DMS114 treated with DMSO at 0.1 percent for 48 hours (cell line): ENCODE results near the gene IQGAP2.

Experiments used
- DNase-seq: peaks from one replicate; lab custom pipeline; 2025; ENCODE audit not compliant: unreplicated experiment; lab: John Stamatoyannopoulos, UW

IQGAP2 gene

DNA sequence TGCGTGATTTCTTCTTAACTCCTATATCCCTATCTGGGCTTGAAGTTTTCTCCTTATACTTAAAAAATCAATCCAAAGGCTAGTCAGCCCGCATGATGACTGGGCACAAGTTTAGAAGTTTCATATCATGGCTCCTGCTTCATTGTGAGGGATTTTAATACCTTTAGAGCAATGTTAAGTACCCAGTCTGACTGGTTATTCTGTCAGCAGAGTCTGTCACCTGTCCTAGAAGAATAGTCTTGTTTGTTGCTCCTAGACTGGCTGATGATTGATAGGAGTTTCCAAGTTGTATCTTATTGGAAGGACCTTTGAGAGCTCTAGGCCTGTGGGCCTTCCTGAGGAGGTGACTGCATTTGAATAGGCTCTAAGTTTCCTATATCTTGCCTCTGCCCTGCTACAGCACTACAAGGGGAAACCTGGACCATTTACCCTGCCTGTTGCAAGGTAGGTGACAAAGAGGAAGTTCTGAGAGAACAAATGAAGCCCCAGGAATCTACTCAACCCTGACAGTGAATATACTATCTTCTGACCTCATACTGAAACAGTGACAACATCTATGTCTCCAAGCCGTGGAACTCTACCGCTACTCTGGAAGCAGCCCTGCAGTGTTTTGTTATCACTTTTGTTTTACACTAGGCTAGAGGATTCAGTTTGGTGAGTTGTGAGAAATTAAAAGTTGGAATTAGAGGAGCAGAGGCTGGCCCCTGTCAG lies 153.6 kb downstream of the IQGAP2 start:
- DNase-seq: no peak

GRCh38 chr5:76560952-76561891 lies 158.1 kb downstream of the IQGAP2 start:
- DNase-seq: no peak

GRCh38 chr5:76561959-76562358 lies 158.9 kb downstream of the IQGAP2 start:
- no peak for DNase-seq

- DNase-seq: no peak
These were observed 161.9 kb downstream of the IQGAP2 start for GRCh38 chr5:76565009-76565408.

GRCh38 chr5:76570153-76570552 lies 167.1 kb downstream of the IQGAP2 start:
- DNase-seq: no peak

GRCh38 chr5:76571559-76571958 lies 168.5 kb downstream of the IQGAP2 start:
- no peak for DNase-seq

DNA sequence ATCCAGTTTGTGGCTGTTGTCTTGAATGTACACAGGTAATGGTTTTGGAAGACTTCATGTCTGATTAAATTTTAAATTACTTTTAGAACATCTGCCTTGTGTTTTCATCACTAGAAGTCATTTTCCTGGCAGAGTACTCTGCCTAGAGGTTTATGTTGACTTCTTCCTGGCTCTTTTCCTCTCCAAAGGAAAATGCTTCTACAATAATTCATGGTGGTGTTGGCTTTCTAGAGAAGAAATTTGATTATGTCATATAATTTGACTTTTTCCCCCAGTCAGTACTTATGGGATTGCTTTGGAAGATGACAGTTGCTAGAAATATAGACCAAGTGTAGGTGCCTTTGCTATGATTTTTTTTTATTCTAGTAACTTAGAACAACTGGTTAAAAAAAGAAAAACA lies 173.4 kb downstream of the IQGAP2 start:
- DNase-seq: no peak

GRCh38 chr5:76576996-76577395 lies 173.9 kb downstream of the IQGAP2 start:
- DNase-seq: no peak

DNA sequence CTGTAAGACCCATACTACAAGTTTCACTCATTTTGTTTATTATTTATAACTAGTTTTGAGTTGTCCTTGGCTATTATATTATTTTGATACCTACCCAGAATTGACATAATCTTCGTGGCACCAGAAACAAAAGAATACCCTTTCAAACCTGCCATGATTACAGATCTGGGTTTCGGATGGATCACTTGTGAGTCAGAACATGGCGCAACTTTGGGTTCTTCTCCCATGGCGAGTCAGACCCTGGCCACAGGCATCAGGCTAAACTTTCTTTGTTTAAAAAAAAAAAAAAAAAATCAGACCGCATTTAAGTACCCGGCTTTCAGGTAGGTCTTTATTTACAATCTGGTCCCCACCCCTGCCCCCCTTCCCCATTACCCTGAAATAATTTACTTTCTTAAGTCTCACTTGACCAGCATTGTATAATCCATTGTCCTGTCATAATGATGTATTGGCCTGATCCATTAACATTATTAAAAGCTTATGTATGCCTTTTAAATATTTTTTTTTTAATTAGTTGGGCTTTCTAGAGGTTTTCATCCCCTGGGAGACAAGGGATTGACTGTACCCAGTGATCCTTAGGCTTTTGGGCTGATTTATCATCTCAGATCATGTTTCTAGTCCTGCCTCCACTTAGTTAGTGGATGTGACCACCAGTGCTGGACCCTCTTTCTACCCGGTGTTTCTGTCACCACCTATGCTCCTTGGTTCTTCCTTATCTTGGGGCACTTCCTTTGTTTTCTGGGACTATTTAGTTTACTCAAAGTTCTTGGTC lies 176.3 kb downstream of the IQGAP2 start:
- DNase-seq: no peak

DNA sequence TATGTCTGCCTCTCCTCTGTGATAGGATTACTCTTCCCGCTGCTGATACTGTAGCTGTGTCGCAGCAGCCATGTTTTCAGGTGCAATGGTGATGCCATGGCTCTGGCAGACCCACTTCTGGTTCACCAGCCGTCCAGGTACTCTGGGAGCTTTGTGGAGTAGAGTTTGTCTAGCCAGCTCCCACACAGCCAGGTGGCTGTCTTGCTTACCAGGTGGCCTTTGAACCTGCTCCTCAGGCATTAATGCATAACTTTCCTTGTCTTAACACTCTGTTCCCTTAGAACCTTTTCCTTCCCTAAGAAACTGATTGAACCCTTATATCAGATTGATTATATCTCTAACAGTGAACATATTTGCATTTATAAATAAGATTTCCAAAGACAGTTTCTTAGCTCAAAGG lies 177.9 kb downstream of the IQGAP2 start:
- DNase-seq: no peak

GRCh38 chr5:76582230-76583162 lies 179.4 kb downstream of the IQGAP2 start:
- no peak for DNase-seq

DNA sequence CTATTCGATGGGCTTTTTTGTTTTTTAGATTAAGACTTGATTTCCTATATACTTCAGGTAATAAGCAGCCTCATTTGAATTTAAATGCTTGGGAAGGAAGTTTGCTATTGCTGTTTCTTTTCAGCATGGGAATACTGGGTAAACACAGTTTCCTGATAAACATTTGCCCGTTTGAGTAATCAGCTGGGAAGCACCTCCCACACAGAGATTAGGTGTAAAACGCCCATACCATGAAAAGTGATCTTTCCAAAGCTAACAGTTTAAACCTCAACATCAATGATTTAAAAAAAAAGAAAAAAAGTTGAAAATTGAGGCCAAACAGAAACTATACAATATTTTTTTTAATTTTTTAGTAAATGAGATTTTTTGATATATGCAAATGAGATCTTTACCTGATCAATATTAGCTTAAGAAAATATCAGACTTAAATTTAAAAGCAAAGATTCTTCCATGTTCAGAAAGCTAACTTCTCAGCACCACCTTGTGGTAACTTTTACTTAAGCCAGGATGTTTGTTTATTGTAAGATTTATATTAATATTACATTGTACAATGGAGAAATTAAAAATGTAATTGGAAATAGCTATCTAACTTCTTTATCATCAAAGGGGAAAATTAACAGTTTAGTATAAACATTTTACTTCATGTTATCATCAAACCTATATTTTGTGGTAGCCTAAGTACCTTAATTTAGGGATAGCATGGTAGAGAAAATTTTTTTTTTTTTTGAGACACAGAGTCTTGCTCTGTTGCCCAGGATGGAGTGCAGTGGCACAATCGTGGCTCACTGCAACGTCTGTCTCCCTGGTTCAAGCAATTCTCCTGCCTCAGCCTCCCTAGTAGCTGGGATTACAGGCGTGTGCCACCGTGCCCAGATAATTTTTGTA lies 180.3 kb downstream of the IQGAP2 start:
- no peak for DNase-seq

GRCh38 chr5:76585783-76586217 lies 182.7 kb downstream of the IQGAP2 start:
- no peak for DNase-seq

GRCh38 chr5:76586531-76586930 lies 183.4 kb downstream of the IQGAP2 start:
- DNase-seq: no peak

- no peak for DNase-seq
These were observed 186.9 kb downstream of the IQGAP2 start for GRCh38 chr5:76590027-76590426.

- no peak for DNase-seq
These were observed 188.3 kb downstream of the IQGAP2 start for GRCh38 chr5:76591366-76591765.

DNA sequence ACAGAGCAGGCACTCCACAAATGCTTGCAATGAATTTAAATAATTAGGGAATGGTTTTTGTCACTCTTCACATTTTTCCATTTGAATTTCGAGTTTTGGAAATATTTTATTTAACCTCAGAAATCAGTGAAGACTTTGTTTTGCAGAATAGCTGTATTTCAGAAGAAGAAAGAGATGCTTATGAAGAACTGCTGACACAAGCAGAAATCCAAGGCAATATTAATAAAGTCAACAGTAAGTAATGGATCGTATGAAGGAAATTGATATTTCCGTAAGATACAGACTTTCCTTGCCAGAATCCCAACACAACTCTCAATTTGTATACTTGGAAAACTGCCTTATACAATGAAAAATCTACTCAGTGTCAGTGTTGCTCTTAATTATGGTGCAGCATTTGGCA lies 189.6 kb downstream of the IQGAP2 start:
- DNase-seq: no peak

- DNase-seq: no peak
These were observed 191.0 kb downstream of the IQGAP2 start for GRCh38 chr5:76594107-76594506.

GRCh38 chr5:76595755-76596481 lies 192.8 kb downstream of the IQGAP2 start:
- DNase-seq: no peak
